ENCODE data around the gene NMRAL1.

The NMRAL1 gene

GRCh38 chr16:4508806-4509205, 34.4 kb upstream of the NMRAL1 start:
- ATAC-seq, result no peak
- TF ChIP-seq ESRRG (CRISPR knock-in tag; IDR thresholded peaks at IDR 0.05) (no peak), ZNF70 (CRISPR knock-in tag; IDR thresholded peaks at IDR 0.05) (no peak), SNAI2 (CRISPR knock-in tag; IDR thresholded peaks at IDR 0.05) (no peak), ISL1 (CRISPR knock-in tag; IDR thresholded peaks at IDR 0.05) (no peak), CSDC2 (CRISPR knock-in tag; IDR thresholded peaks at IDR 0.05) (no peak), ZFP30 (CRISPR knock-in tag; IDR thresholded peaks at IDR 0.05) (no peak), RARB (CRISPR knock-in tag; IDR thresholded peaks at IDR 0.05) (no peak), POU6F1 (CRISPR knock-in tag; IDR thresholded peaks at IDR 0.05; ENCODE audit: borderline replicate concordance, low read depth) (no peak), ZFP3 (CRISPR knock-in tag; IDR thresholded peaks at IDR 0.05) (no peak)

- no peak for TF ChIP-seq ARNTL (CRISPR knock-in tag; IDR thresholded peaks at IDR 0.05; ENCODE audit: borderline replicate concordance, low read depth)
- no peak for ATAC-seq
Measured at GRCh38 chr16:4507588-4508345, 33.3 kb upstream of the NMRAL1 start.

- peak; percentile 94 for ATAC-seq
- no peak for TF ChIP-seq CSRNP3 (CRISPR knock-in tag; IDR thresholded peaks at IDR 0.05)
- TF ChIP-seq SNAI2 (CRISPR knock-in tag; IDR thresholded peaks at IDR 0.05), result no peak
- no peak for TF ChIP-seq ZNF565 (CRISPR knock-in tag; conservative IDR thresholded peaks at IDR 0.05; ENCODE audit: low read depth)
- TF ChIP-seq ZFP3 (CRISPR knock-in tag; IDR thresholded peaks at IDR 0.05), result no peak
- no peak for TF ChIP-seq ZNF70 (CRISPR knock-in tag; IDR thresholded peaks at IDR 0.05)
- no peak for TF ChIP-seq ZNF8 (CRISPR knock-in tag; IDR thresholded peaks at IDR 0.05)
- no peak for TF ChIP-seq TOX (CRISPR knock-in tag; IDR thresholded peaks at IDR 0.05; ENCODE audit: borderline replicate concordance)
Measured at GRCh38 chr16:4506450-4506849, 32.0 kb upstream of the NMRAL1 start.

GRCh38 chr16:4505356-4506147, 31.1 kb upstream of the NMRAL1 start:
- no peak for ATAC-seq
- TF ChIP-seq ZC3H10 (CRISPR knock-in tag; IDR thresholded peaks at IDR 0.05) (no peak), CREB5 (CRISPR knock-in tag; IDR thresholded peaks at IDR 0.05; ENCODE audit: low read depth) (no peak), OSR1 (CRISPR knock-in tag; IDR thresholded peaks at IDR 0.05) (no peak), POU6F1 (CRISPR knock-in tag; IDR thresholded peaks at IDR 0.05; ENCODE audit: borderline replicate concordance, low read depth) (no peak), BACH2 (CRISPR knock-in tag; IDR thresholded peaks at IDR 0.05; ENCODE audit: borderline replicate concordance) (no peak), GLIS3 (CRISPR knock-in tag; IDR thresholded peaks at IDR 0.05) (no peak), ESRRG (CRISPR knock-in tag; IDR thresholded peaks at IDR 0.05) (no peak), PATZ1 (CRISPR knock-in tag; IDR thresholded peaks at IDR 0.05; ENCODE audit: borderline replicate concordance) (no peak), CSRNP3 (CRISPR knock-in tag; IDR thresholded peaks at IDR 0.05) (no peak), ARNTL (CRISPR knock-in tag; IDR thresholded peaks at IDR 0.05; ENCODE audit: borderline replicate concordance, low read depth) (no peak), ZNF70 (CRISPR knock-in tag; IDR thresholded peaks at IDR 0.05) (no peak), RARB (CRISPR knock-in tag; IDR thresholded peaks at IDR 0.05) (no peak), SNAI2 (CRISPR knock-in tag; IDR thresholded peaks at IDR 0.05) (no peak), ZNF8 (CRISPR knock-in tag; IDR thresholded peaks at IDR 0.05) (no peak), CSDC2 (CRISPR knock-in tag; IDR thresholded peaks at IDR 0.05) (no peak), TSHZ2 (CRISPR knock-in tag; IDR thresholded peaks at IDR 0.05) (no peak), ISL1 (CRISPR knock-in tag; IDR thresholded peaks at IDR 0.05) (no peak)
